Vagina (tissue), 2 donors: Measurements from ENCODE around the gene LTA.

Experiments used
- POLR2A ChIP-seq, 2 donors: fragments of 450-650 bp; IDR thresholded peaks; one replicate each; pipeline ENCODE4 v1.6.1; 2017; ENCODE audit warnings: antibody characterized with exemption in 2 of 2, mild to moderate bottlenecking in 2 of 2, moderate library complexity in 2 of 2
- POLR2AphosphoS5 ChIP-seq, 2 donors: sonication (generic); formaldehyde crosslinking; IDR thresholded peaks; one replicate each; pipeline ENCODE4 v1.9.0; 2017; ENCODE audit warnings: antibody characterized with exemption in 2 of 2, mild to moderate bottlenecking in 2 of 2, low read depth in 1 of 2; ENCODE audit not compliant: insufficient read depth in 1 of 2
- TF ChIP-seq, protein P1 (sequence below), 3 experiments: fragments of 450-650 bp in 2 of 3; fragments of 200-600 bp in 1 of 3; sonication (generic) in 1 of 3; IDR thresholded peaks; one replicate each; pipeline ENCODE4 v1.5.1; 2017 to 2019; ENCODE audit warnings: antibody characterized with exemption in 3 of 3, mild to moderate bottlenecking in 2 of 3, moderate library complexity in 2 of 3

DNA sequence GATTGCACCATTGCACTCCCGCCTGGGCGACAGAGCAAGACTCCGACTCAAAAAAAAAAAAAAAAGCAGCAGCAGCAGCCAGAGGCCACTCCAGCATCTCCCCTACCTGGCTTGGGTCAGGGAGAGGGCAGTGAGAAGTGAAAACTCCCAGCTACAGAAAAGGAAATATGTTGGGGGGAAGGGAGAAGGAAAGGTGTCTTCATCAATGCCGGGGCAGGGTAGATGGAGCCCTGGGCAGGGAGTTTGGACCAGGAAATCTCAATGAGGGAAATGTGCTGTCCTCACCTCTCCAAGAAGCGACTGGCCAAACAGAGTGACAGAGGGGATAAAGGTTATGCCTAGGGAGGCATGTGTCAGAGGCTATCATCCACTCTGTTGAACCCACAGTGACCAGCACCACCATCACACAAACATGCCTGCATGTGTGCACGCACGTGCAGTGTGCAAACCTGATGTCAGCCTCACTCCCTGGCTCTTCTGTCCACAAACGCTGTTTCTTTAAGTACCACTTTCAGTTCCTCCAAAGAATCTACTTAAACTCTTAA, 42.1 kb downstream of the LTA start:
- TF ChIP-seq POLR2A (IDR thresholded peaks at IDR 0.05) (no peak), POLR2AphosphoS5 (IDR thresholded peaks at IDR 0.05; ENCODE audit: insufficient read depth in 1 of 2, low read depth in 1 of 2) (no peak)
- TF ChIP-seq, protein P1, sequence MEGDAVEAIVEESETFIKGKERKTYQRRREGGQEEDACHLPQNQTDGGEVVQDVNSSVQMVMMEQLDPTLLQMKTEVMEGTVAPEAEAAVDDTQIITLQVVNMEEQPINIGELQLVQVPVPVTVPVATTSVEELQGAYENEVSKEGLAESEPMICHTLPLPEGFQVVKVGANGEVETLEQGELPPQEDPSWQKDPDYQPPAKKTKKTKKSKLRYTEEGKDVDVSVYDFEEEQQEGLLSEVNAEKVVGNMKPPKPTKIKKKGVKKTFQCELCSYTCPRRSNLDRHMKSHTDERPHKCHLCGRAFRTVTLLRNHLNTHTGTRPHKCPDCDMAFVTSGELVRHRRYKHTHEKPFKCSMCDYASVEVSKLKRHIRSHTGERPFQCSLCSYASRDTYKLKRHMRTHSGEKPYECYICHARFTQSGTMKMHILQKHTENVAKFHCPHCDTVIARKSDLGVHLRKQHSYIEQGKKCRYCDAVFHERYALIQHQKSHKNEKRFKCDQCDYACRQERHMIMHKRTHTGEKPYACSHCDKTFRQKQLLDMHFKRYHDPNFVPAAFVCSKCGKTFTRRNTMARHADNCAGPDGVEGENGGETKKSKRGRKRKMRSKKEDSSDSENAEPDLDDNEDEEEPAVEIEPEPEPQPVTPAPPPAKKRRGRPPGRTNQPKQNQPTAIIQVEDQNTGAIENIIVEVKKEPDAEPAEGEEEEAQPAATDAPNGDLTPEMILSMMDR (IDR thresholded peaks at IDR 0.05), result no peak
